Lower leg skin (tissue), 3 donors: ENCODE results near the gene TYW1.
"Not testable (repeated sequence)": the region's sequence is repeated elsewhere in the genome, so short reads cannot be mapped to it uniquely, and the experiment has no call there.

Source experiments
- CTCF ChIP-seq, 3 donors: fragments of 450-650 bp; IDR thresholded peaks; one replicate each; pipeline ENCODE4 v1.5.1; 2016; ENCODE audit warnings: antibody characterized with exemption in 3 of 3, mild to moderate bottlenecking in 3 of 3, moderate library complexity in 2 of 3
- POLR2A ChIP-seq, 2 donors: fragments of 450-650 bp; IDR thresholded peaks; one replicate each; pipeline ENCODE4 v1.6.1; 2016 to 2017; ENCODE audit warnings: antibody characterized with exemption in 2 of 2, mild to moderate bottlenecking in 1 of 2, moderate library complexity in 1 of 2

GRCh38 chr7:67192889-67193613 lies 196.4 kb downstream of the TYW1 start:
- not testable (repeated sequence) for TF ChIP-seq CTCF, POLR2A (IDR thresholded peaks at IDR 0.05)
